Measurements from ENCODE around the gene TMEM141.

DNA sequence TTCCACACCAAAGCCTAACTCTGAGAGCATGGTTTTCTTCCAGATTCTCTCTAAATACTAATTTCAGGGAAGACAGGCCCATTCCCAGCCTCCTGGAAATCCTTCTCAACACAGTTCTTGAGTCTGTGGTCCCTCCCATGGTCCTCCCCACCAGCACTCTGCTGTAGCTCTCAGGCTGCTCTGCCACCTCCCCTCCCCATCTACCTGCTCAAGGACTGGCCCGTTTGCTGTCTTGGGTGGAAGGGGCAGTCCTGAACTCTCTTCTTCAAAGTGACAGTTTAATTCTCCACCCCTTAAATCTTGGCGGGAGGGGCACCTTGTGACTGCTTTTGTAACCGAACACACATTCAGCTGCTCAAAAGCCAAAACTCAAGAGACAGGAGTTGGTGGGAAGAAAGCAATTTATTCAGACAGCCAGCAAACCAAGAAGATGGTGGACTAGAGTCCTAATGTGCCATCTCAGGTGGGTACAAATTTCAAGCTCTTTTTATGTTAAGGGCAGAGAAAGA is 19.2 kb upstream of the TMEM141 start:
- TF ChIP-seq EP300 (IDR thresholded peaks at IDR 0.05) (no peak), POLR2AphosphoS5 (IDR thresholded peaks at IDR 0.05) (no peak), POLR2A (IDR thresholded peaks at IDR 0.05) (no peak)
- TF ChIP-seq, protein P1, sequence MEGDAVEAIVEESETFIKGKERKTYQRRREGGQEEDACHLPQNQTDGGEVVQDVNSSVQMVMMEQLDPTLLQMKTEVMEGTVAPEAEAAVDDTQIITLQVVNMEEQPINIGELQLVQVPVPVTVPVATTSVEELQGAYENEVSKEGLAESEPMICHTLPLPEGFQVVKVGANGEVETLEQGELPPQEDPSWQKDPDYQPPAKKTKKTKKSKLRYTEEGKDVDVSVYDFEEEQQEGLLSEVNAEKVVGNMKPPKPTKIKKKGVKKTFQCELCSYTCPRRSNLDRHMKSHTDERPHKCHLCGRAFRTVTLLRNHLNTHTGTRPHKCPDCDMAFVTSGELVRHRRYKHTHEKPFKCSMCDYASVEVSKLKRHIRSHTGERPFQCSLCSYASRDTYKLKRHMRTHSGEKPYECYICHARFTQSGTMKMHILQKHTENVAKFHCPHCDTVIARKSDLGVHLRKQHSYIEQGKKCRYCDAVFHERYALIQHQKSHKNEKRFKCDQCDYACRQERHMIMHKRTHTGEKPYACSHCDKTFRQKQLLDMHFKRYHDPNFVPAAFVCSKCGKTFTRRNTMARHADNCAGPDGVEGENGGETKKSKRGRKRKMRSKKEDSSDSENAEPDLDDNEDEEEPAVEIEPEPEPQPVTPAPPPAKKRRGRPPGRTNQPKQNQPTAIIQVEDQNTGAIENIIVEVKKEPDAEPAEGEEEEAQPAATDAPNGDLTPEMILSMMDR (IDR thresholded peaks at IDR 0.05): no peak

Measured in suprapubic skin (tissue), 4 donors.